Peyer's patch (tissue), 4 donors: ENCODE data around the gene SLC6A9.

ENCODE experiments used
- POLR2A ChIP-seq, 2 donors: fragments of 450-650 bp; IDR thresholded peaks; one replicate each; pipeline ENCODE4 v1.5.1; 2017; ENCODE audit warnings: antibody characterized with exemption in 2 of 2, mild to moderate bottlenecking in 2 of 2, moderate library complexity in 2 of 2
- TF ChIP-seq, protein P1 (sequence below), 6 experiments: fragments of 450-650 bp in 4 of 6; fragments of 200-600 bp in 2 of 6; sonication (generic) in 1 of 6; IDR thresholded peaks; one replicate each; pipeline ENCODE4 v1.5.1; 2017 to 2019; ENCODE audit warnings: antibody characterized with exemption in 6 of 6, mild to moderate bottlenecking in 3 of 6, moderate library complexity in 1 of 6

GRCh38 chr1:43996733-43997115, 34.5 kb downstream of the SLC6A9 start:
- TF ChIP-seq, protein P1, sequence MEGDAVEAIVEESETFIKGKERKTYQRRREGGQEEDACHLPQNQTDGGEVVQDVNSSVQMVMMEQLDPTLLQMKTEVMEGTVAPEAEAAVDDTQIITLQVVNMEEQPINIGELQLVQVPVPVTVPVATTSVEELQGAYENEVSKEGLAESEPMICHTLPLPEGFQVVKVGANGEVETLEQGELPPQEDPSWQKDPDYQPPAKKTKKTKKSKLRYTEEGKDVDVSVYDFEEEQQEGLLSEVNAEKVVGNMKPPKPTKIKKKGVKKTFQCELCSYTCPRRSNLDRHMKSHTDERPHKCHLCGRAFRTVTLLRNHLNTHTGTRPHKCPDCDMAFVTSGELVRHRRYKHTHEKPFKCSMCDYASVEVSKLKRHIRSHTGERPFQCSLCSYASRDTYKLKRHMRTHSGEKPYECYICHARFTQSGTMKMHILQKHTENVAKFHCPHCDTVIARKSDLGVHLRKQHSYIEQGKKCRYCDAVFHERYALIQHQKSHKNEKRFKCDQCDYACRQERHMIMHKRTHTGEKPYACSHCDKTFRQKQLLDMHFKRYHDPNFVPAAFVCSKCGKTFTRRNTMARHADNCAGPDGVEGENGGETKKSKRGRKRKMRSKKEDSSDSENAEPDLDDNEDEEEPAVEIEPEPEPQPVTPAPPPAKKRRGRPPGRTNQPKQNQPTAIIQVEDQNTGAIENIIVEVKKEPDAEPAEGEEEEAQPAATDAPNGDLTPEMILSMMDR (IDR thresholded peaks at IDR 0.05): no peak
- no peak for TF ChIP-seq POLR2A (IDR thresholded peaks at IDR 0.05)
